H1 (cell line): ENCODE measurements around the gene HEBP1. TPM values are rescaled to one million over a fixed set of nuclear protein-coding genes. Genes with fewer than 3 reads are reported as not detected.

ENCODE experiments used
- CTCF ChIA-PET: fragments of 300-600 bp; sonication (Branson Sonifier 250); formaldehyde crosslinking; loops from one replicate; lab custom pipeline; 2021; ENCODE audit not compliant: partially characterized antibody; lab: Charles Lee
- POLR2A ChIA-PET: fragments of 300-600 bp; sonication (Branson Sonifier 250); formaldehyde crosslinking; loops from one replicate; lab custom pipeline; 2021; ENCODE audit warnings: inconsistent platforms; ENCODE audit not compliant: partially characterized antibody; lab: Charles Lee
- DNase-seq, 2 experiments: peaks; one replicate each; pipeline versions ENCODE4 v3.0.0 to v3.0.0-alpha.2; 2010 to 2022; ENCODE audit warnings: low spot score in 2 of 2, low read depth in 1 of 2, mixed read lengths in 1 of 2
- FAIRE-seq: peaks from 2 replicates; lab custom pipeline; 2011; peaks lifted over from hg19 to GRCh38; lab: Jason Lieb, UNC
- H2AFZ ChIP-seq: 2 replicates; pipeline ENCODE4 v1.8.1; 2012; ENCODE audit warnings: low read length, inconsistent platforms
- H2AK5ac ChIP-seq: 2 replicates; pipeline ENCODE4 v1.6.1; 2013; ENCODE audit warnings: low read depth, low read length
- H2BK120ac ChIP-seq: replicated peaks from 2 replicates; pipeline ENCODE3; 2013; ENCODE audit warnings: low read depth, low read length, inconsistent platforms
- H2BK12ac ChIP-seq: 2 replicates; pipeline ENCODE4 v1.6.1; 2013; ENCODE audit warnings: low read depth, low read length
- H2BK15ac ChIP-seq: 2 replicates; pipeline ENCODE4 v1.6.1; 2013; ENCODE audit warnings: low read length
- H2BK20ac ChIP-seq: 2 replicates; pipeline ENCODE4 v1.6.1; 2013; ENCODE audit warnings: low read length
- H2BK5ac ChIP-seq: 2 replicates; pipeline ENCODE4 v1.6.1; 2013; ENCODE audit warnings: low read depth, low read length
- H3K14ac ChIP-seq: 2 replicates; pipeline ENCODE4 v1.6.1; 2013; ENCODE audit warnings: inconsistent platforms; ENCODE audit not compliant: insufficient read length
- H3K18ac ChIP-seq: 2 replicates; pipeline ENCODE4 v1.6.1; 2013; ENCODE audit warnings: low read length; ENCODE audit errors: extremely low read depth
- H3K23ac ChIP-seq: 2 replicates; pipeline ENCODE4 v1.6.1; 2013; ENCODE audit warnings: inconsistent platforms; ENCODE audit not compliant: insufficient read length
- H3K23me2 ChIP-seq: 2 replicates; pipeline ENCODE4 v1.6.1; 2013; ENCODE audit warnings: low read depth, low read length
- H3K27ac ChIP-seq: 2 replicates; pipeline ENCODE4 v1.6.1; 2011; ENCODE audit warnings: low read depth, low read length, inconsistent platforms
- H3K27me3 ChIP-seq, 4 experiments: replicated peaks in 1 of 4; 1 replicate in 1 of 4; 2 replicates in 3 of 4; pipeline versions ENCODE4 v1.6.1 to v1.8.1; 2011 to 2013; ENCODE audit warnings: low read length in 3 of 4, mild to moderate bottlenecking in 3 of 4, inconsistent platforms in 2 of 4, mixed read lengths in 2 of 4, moderate library complexity in 1 of 4; ENCODE audit not compliant: control insufficient read depth in 3 of 4, insufficient read depth in 3 of 4; ENCODE audit errors: extremely low read depth in 1 of 4
- H3K36me3 ChIP-seq, 4 experiments: 2 replicates each; pipeline versions ENCODE4 v1.6.1 to v1.8.1; 2011 to 2013; ENCODE audit warnings: mild to moderate bottlenecking in 4 of 4, low read length in 3 of 4, moderate library complexity in 2 of 4, control low read depth in 1 of 4, inconsistent platforms in 1 of 4; ENCODE audit not compliant: insufficient read depth in 4 of 4, control insufficient read depth in 2 of 4
- H3K4ac ChIP-seq: replicated peaks from 2 replicates; pipeline ENCODE3; 2013; ENCODE audit warnings: low read length, low read depth, mixed read lengths, inconsistent platforms; ENCODE audit not compliant: insufficient read length
- H3K4me1 ChIP-seq, 4 experiments: replicated peaks in 1 of 4; 1 replicate in 1 of 4; 2 replicates in 3 of 4; pipeline versions ENCODE4 v1.6.1 to v1.8.1; 2011 to 2013; ENCODE audit warnings: low read length in 3 of 4, inconsistent platforms in 2 of 4, mixed read lengths in 1 of 4; ENCODE audit not compliant: insufficient read depth in 4 of 4, control insufficient read depth in 3 of 4
- H3K4me2 ChIP-seq, 2 experiments: 2 replicates each; pipeline versions ENCODE4 v1.6.1 to v1.8.1; 2011 to 2013; ENCODE audit warnings: low read depth in 2 of 2, low read length in 2 of 2, control low read depth in 1 of 2, inconsistent platforms in 1 of 2, mild to moderate bottlenecking in 1 of 2; ENCODE audit not compliant: insufficient read depth in 1 of 2
- H3K4me3 ChIP-seq, 4 experiments: fragments of 200-600, 300-600 bp in 1 of 4; sonication (generic), shearing (Covaris generic), sonication (Bioruptor Twin) in 1 of 4; 2 replicates each; pipeline versions ENCODE4 v1.5.1 to v1.8.1; 2011 to 2016; ENCODE audit warnings: low read length in 4 of 4, low read depth in 3 of 4, control low read depth in 2 of 4, inconsistent platforms in 2 of 4, mild to moderate bottlenecking in 2 of 4, mixed read lengths in 1 of 4, moderate library complexity in 1 of 4; ENCODE audit not compliant: insufficient read depth in 2 of 4; ENCODE audit errors: extremely low read depth in 1 of 4
- H3K56ac ChIP-seq: replicated peaks from 2 replicates; pipeline ENCODE3; 2013; ENCODE audit warnings: low read depth, mild to moderate bottlenecking, mixed read lengths, low read length, inconsistent platforms; ENCODE audit not compliant: insufficient read length
- H3K79me1 ChIP-seq: 2 replicates; pipeline ENCODE4 v1.6.1; 2013; ENCODE audit warnings: low read depth, low read length, control low read depth
- H3K79me2 ChIP-seq, 2 experiments: 2 replicates each; pipeline versions ENCODE4 v1.6.1 to v1.8.1; 2012 to 2013; ENCODE audit warnings: low read length in 2 of 2, mild to moderate bottlenecking in 2 of 2, inconsistent platforms in 1 of 2; ENCODE audit not compliant: insufficient read depth in 2 of 2, control insufficient read depth in 1 of 2
- H3K9ac ChIP-seq, 4 experiments: replicated peaks in 1 of 4; 1 replicate in 1 of 4; 2 replicates in 3 of 4; pipeline versions ENCODE4 v1.6.1 to v1.8.1; 2011 to 2013; ENCODE audit warnings: low read depth in 3 of 4, low read length in 3 of 4, control low read depth in 2 of 4, mild to moderate bottlenecking in 2 of 4, moderate library complexity in 2 of 4, inconsistent platforms in 1 of 4; ENCODE audit errors: extremely low read depth in 1 of 4
- H3K9me3 ChIP-seq, 2 experiments: 2 replicates each; pipeline versions ENCODE4 v1.6.1 to v1.8.1; 2012 to 2013; ENCODE audit warnings: mild to moderate bottlenecking in 2 of 2, moderate library complexity in 2 of 2, control low read depth in 1 of 2, inconsistent platforms in 1 of 2, low read depth in 1 of 2, low read length in 1 of 2, mixed read lengths in 1 of 2; ENCODE audit not compliant: insufficient read depth in 2 of 2
- H4K20me1 ChIP-seq, 2 experiments: replicated peaks in 1 of 2; 2 replicates each; pipeline versions ENCODE3 to v1.8.1; 2011 to 2013; ENCODE audit warnings: inconsistent platforms in 2 of 2, low read length in 2 of 2, mild to moderate bottlenecking in 1 of 2; ENCODE audit not compliant: insufficient read depth in 2 of 2, control insufficient read depth in 1 of 2
- H4K5ac ChIP-seq: 2 replicates; pipeline ENCODE4 v1.6.1; 2013; ENCODE audit warnings: low read length, low read depth, mixed read lengths, inconsistent platforms; ENCODE audit not compliant: insufficient read length
- H4K8ac ChIP-seq: 2 replicates; pipeline ENCODE4 v1.8.0; 2013; ENCODE audit warnings: mild to moderate bottlenecking, moderate library complexity, low read length, inconsistent platforms; ENCODE audit not compliant: insufficient read depth; ENCODE audit errors: extremely low read depth
- H4K91ac ChIP-seq: replicated peaks from 2 replicates; pipeline ENCODE3; 2013; ENCODE audit warnings: low read length, mixed read lengths, inconsistent platforms; ENCODE audit not compliant: insufficient read length
- CHD2 ChIP-seq: IDR thresholded peaks from 2 replicates; pipeline ENCODE4 v1.6.1; 2012; ENCODE audit warnings: low read length, improper control_type of control experiment
- POLR2AphosphoS5 ChIP-seq: IDR thresholded peaks from 2 replicates; pipeline ENCODE4 v1.6.1; 2011; ENCODE audit warnings: low read depth, low read length
- RAD21 ChIP-seq, 2 experiments: IDR thresholded peaks in 1 of 2; conservative IDR thresholded peaks in 1 of 2; 2 replicates each; pipeline ENCODE4 v1.6.1; 2011; ENCODE audit warnings: low read depth in 2 of 2, low read length in 2 of 2, improper control_type of control experiment in 1 of 2, inconsistent platforms in 1 of 2, mild to moderate bottlenecking in 1 of 2, moderate library complexity in 1 of 2
- RBBP5 ChIP-seq: IDR thresholded peaks from 2 replicates; pipeline ENCODE4 v1.7.1; 2012; ENCODE audit warnings: low read depth, mild to moderate bottlenecking, inconsistent platforms, low read length, moderate library complexity, borderline replicate concordance
- SIRT6 ChIP-seq: IDR thresholded peaks from one replicate; pipeline ENCODE4 v1.7.1; 2012; ENCODE audit warnings: low read length, inconsistent platforms
- ZNF274 ChIP-seq: IDR thresholded peaks from 2 replicates; pipeline ENCODE4 v1.7.0; 2012; ENCODE audit warnings: low read length, borderline replicate concordance; ENCODE audit errors: extremely low read depth
- WGBS, 2 experiments: shearing (Covaris generic) in 1 of 2; methylation state at CpG; one replicate each; pipeline versions ENCODE4 v1.1.6 to v1.1.7; 2013 to 2015; ENCODE audit warnings: low lambda C conversion rate in 2 of 2, mixed read lengths in 2 of 2, inconsistent platforms in 1 of 2, low coverage in 1 of 2, missing lambda C conversion rate in 1 of 2; ENCODE audit not compliant: insufficient replicate concordance in 2 of 2, insufficient coverage in 1 of 2, insufficient read length in 1 of 2; ENCODE audit errors: extremely low coverage in 1 of 2, missing lambda C conversion rate in 1 of 2; 5-methylcytosine and 5-hydroxymethylcytosine counted together
- polyA plus RNA-seq, 7 experiments: library from polyadenylated mRNA; depleted of rRNA in 3 of 7; stranded (reverse) in 5 of 7; unstranded in 2 of 7; fragments of >200 nt in 5 of 7; fragments of 200-250 nt in 2 of 7; gene quantifications; 1 replicate in 5 of 7; 2 replicates in 1 of 7; 4 replicates in 1 of 7; pipeline versions ENCODE4 v1.2.1 to v1.2.3, GENCODE V29; 2011 to 2013; ENCODE audit warnings: missing spikeins in 2 of 7, mixed read lengths in 2 of 7
- total RNA-seq: library from RNA; stranded (reverse); fragmentation: NEBNext Ultra II Directional; extraction: Animal tissue kit (Norgen Biotek cat#: 25700); gene quantifications from 2 replicates; pipeline ENCODE4 v1.2.1, GENCODE V29; 2021

The HEBP1 gene
- total and polyA plus RNA-seq, 2 of the 8 experiments (the other 6 are each of a cell fraction or from before 2014, with no cell fraction given): 30.8 to 56.1 TPM

- ChIA-PET POLR2A (interaction anchor here (0.7 kb wide), 1 partner anchor 10 kb away, joined by 3 read pairs; no protein-coding TSS in a partner anchor), CTCF (interaction anchor here (1.5 to 2.1 kb wide), 2 partner anchors 37 to 47 kb away, joined by 4 read pairs; no protein-coding TSS in a partner anchor)
- 93% methylated on average over 6 of the region's 6 CpGs; no CpG with 5 or more reads in 1 of the 2 experiments for WGBS, 2 experiments
- no peaks in the 10 kb centered on the region for H3K23me2 ChIP-seq
- no peak overlapping the region for H2BK12ac ChIP-seq
- H3K4me3 ChIP-seq: no peak overlapping the region
- no peak overlapping the region for H2AK5ac ChIP-seq
- H3K79me2 ChIP-seq: no peaks in the 10 kb centered on the region
- no peak overlapping the region for H2AFZ ChIP-seq
- no peaks in the 10 kb centered on the region for H3K27me3 ChIP-seq
- H3K23ac ChIP-seq: no peak overlapping the region
- no peak overlapping the region for H4K91ac ChIP-seq
- H2BK120ac ChIP-seq: no peak overlapping the region
- H3K36me3 ChIP-seq: no peaks in the 10 kb centered on the region
- no peaks in the 10 kb centered on the region for H3K79me1 ChIP-seq
- no peak for DNase-seq
- FAIRE-seq: no peak
- H2BK20ac ChIP-seq: no peak overlapping the region
- H4K8ac ChIP-seq: no peak overlapping the region
- 0 out of 4 replicates have a peak, but pooled peaks cover 0 to 3% of the 10 kb centered on the region in 2 experiments for H3K9me3 ChIP-seq
- no peak overlapping the region for H2BK15ac ChIP-seq
- no peak overlapping the region for H3K14ac ChIP-seq
- H4K5ac ChIP-seq: no peak overlapping the region
- no peak overlapping the region for H3K4me2 ChIP-seq
- no peak overlapping the region for H3K56ac ChIP-seq
- H3K27ac ChIP-seq: no peak overlapping the region
- H3K18ac ChIP-seq: no peak overlapping the region
- H3K9ac ChIP-seq: no peak overlapping the region
- H3K4ac ChIP-seq: no peak overlapping the region
- H3K4me1 ChIP-seq: no peaks in the 10 kb centered on the region; a peak in 1 of 7 replicates
- no peaks in the 10 kb centered on the region for H4K20me1 ChIP-seq
- no peak overlapping the region for H2BK5ac ChIP-seq
- TF ChIP-seq ZNF274 (no peak), POLR2AphosphoS5 (no peak), SIRT6 (no peak), CHD2 (no peak), RBBP5 (no peak), RAD21 (IDR thresholded peaks at IDR 0.05 in 1 of 2, conservative IDR thresholded peaks at IDR 0.05 in 1 of 2; ENCODE audit: low read depth in 2 of 2, low read length in 2 of 2) (no peak)
Measured at GRCh38 chr12:13022851-13023271, 22.8 kb upstream of the HEBP1 start.
